HG03432 (cell line): ENCODE measurements around the gene ITGB3BP.
"Not testable (repeated sequence)": the region's sequence is repeated elsewhere in the genome, so short reads cannot be mapped to it uniquely, and the experiment has no call there.

Source experiments
- ATAC-seq: cut with Tn5 transposase; IDR thresholded peaks from one replicate; pipeline ENCODE4 v1.9.1; 2021; ENCODE audit warnings: mild to moderate bottlenecking, moderate library complexity; ENCODE audit not compliant: unreplicated experiment

The ITGB3BP gene

GRCh38 chr1:63509718-63510117 lies 13.3 kb downstream of the ITGB3BP start:
- no peak for ATAC-seq

GRCh38 chr1:63506782-63507181 lies 16.2 kb downstream of the ITGB3BP start:
- no peak for ATAC-seq

- ATAC-seq: no peak
Measured at GRCh38 chr1:63501256-63501655, 21.8 kb downstream of the ITGB3BP start.

- no peak for ATAC-seq
Measured at GRCh38 chr1:63498106-63498505, 24.9 kb downstream of the ITGB3BP start.

- ATAC-seq: no peak
Measured at GRCh38 chr1:63497577-63497976, 25.4 kb downstream of the ITGB3BP start.

GRCh38 chr1:63487336-63488065 lies 35.5 kb downstream of the ITGB3BP start:
- ATAC-seq: no peak

GRCh38 chr1:63486629-63487028 lies 36.4 kb downstream of the ITGB3BP start:
- no peak for ATAC-seq

- no peak for ATAC-seq
Measured at GRCh38 chr1:63480057-63480456, 43.0 kb downstream of the ITGB3BP start.

GRCh38 chr1:63475761-63476160 lies 47.3 kb downstream of the ITGB3BP start:
- no peak for ATAC-seq

- not testable (repeated sequence) for ATAC-seq
Measured at GRCh38 chr1:63468683-63469082, 54.3 kb downstream of the ITGB3BP start.

- ATAC-seq: no peak
Measured at GRCh38 chr1:63466759-63467158, 56.3 kb downstream of the ITGB3BP start.

GRCh38 chr1:63466181-63466580 lies 56.8 kb downstream of the ITGB3BP start:
- ATAC-seq: no peak

- no peak for ATAC-seq
Measured at GRCh38 chr1:63463248-63463647, 59.8 kb downstream of the ITGB3BP start.

GRCh38 chr1:63461661-63462230 lies 61.3 kb downstream of the ITGB3BP start:
- ATAC-seq: no peak

GRCh38 chr1:63458750-63459149 lies 64.3 kb downstream of the ITGB3BP start:
- ATAC-seq: no peak

- no peak for ATAC-seq
Measured at GRCh38 chr1:63454269-63454668, 68.8 kb downstream of the ITGB3BP start.

GRCh38 chr1:63453232-63453631 lies 69.8 kb downstream of the ITGB3BP start:
- ATAC-seq: peak; percentile 56

- ATAC-seq: no peak
Measured at GRCh38 chr1:63450416-63450815, 72.6 kb downstream of the ITGB3BP start.

GRCh38 chr1:63448731-63449246 lies 74.2 kb downstream of the ITGB3BP start:
- ATAC-seq: no peak

GRCh38 chr1:63442141-63442475 lies 80.9 kb downstream of the ITGB3BP start:
- no peak for ATAC-seq

GRCh38 chr1:63435161-63435560 lies 87.9 kb downstream of the ITGB3BP start:
- ATAC-seq: no peak

- no peak for ATAC-seq
Measured at GRCh38 chr1:63429281-63429680, 93.7 kb downstream of the ITGB3BP start.

GRCh38 chr1:63428815-63429214 lies 94.2 kb downstream of the ITGB3BP start:
- no peak for ATAC-seq
